GM19455 (cell line): ENCODE measurements around the gene SLC4A4.

Experiments used
- ATAC-seq: cut with Tn5 transposase; IDR thresholded peaks from one replicate; pipeline ENCODE4 v1.9.1; 2021; ENCODE audit not compliant: unreplicated experiment

Gene SLC4A4

DNA sequence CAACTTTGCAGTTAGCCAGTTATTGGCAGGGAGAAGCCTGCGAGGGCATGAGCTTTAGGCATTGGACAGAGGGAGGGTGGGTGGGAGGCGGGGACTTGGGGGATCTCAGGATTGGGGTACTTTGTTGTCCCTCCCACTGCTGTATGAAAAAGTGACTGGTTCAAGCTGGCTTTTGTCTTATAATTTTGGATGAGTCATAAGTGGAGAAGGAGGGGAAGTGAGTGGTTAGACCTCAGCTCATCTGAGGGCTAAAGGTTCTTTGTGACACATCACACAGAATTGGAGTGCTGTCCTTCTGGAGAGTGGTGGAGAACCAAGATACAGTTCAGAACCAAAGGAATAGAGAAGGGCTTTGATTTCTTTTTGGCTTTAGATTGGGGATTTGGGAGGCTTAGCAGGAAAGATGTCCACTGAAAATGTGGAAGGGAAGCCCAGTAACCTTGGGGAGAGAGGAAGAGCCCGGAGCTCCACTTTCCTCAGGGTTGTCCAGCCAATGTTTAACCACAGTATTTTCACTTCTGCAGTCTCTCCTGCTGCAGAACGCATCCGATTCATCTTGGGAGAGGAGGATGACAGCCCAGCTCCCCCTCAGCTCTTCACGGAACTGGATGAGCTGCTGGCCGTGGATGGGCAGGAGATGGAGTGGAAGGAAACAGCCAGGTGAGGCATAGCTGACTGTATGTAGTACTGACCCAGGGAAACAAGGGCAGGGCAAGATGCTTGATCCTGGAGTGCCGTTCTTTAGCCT, at the start of gene SLC4A4:
Gene SLC4A4, plus strand, starts transcription at position 175 of the 748 bp plus-strand sequence.
- ATAC-seq = peak; percentile 100

- no peak for ATAC-seq
These were observed 48.7 kb upstream of the SLC4A4 start for GRCh38 chr4:71290074-71290473.

DNA sequence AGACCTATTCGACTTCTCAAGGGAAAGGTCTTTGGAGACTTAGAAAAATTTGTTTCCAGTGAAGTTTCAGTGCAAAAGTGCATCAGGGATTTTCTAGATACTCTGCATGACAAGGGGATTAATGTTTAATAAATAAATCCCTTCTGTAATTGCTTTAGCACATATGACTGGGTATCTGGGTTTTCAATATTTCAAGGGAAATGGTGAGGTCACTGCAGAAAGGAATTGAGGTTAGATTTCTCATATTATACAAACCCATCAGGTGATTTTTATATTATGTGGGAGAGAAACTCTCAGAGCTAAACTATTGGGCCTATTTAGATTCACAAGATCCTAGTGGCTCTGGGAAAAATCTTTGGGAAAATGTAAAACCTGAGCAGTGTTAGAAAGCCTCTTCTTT, 48.3 kb upstream of the SLC4A4 start:
- ATAC-seq = no peak

GRCh38 chr4:71292228-71292627, 46.6 kb upstream of the SLC4A4 start:
- ATAC-seq = no peak

GRCh38 chr4:71293705-71294104, 45.1 kb upstream of the SLC4A4 start:
- no peak for ATAC-seq

DNA sequence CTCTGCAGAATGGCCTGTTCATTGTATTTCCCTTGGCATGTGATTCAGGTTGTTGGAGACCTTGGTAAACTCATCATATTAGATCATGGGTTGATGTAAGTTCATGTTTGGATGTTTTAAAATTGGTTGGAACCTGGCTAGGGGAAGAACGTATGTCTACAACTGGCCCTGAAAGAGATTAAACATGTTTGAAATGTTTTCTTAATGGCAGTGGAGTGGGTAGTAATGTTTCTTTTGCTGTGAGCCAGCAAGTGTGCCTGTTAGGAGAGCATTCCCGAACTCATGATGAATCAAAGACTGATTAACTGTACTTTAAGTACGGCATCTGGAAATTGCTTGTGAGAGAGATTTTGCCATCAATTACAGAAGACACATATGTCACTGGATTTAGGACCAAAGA, 44.5 kb upstream of the SLC4A4 start:
- no peak for ATAC-seq

GRCh38 chr4:71296945-71297344, 41.9 kb upstream of the SLC4A4 start:
- no peak for ATAC-seq

DNA sequence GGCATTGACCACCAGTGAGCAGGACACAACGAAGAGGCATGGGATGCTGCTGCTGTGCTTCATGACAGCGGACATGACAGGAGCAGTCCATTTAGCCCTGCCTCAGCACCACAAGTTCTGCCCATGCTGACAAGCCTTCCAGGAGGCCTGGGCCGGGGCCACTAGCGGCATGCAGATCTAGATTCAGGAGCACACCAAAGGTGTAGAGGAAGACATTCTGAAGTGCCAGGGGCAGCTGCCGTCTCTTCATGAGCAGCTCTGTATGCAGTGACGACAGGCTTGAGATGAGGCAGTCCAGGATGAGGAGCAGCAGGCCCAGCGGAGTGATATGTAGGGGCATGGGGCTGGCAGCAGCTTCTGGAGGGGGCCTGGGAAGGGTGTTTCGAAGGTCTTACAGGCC, 38.5 kb upstream of the SLC4A4 start:
- ATAC-seq = no peak

DNA sequence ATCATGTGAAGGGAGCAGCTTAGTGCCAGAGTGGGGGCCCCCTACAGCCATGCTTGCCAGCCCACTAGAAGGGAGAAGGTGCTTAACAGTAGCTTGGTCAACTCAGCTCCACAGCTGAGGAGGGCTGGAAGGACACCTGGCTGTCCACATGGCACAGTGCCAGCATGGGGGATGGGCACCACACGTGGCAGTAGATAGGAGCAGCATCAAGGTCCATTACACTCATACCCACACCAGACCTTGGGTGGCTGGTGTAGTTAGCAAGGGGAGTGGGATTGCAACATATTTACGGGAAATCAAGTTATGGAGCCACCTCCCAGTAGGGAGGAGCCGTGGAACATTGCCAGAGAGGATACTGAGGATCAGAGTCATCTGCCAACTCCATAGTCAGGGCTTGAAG, 37.9 kb upstream of the SLC4A4 start:
- ATAC-seq = no peak

DNA sequence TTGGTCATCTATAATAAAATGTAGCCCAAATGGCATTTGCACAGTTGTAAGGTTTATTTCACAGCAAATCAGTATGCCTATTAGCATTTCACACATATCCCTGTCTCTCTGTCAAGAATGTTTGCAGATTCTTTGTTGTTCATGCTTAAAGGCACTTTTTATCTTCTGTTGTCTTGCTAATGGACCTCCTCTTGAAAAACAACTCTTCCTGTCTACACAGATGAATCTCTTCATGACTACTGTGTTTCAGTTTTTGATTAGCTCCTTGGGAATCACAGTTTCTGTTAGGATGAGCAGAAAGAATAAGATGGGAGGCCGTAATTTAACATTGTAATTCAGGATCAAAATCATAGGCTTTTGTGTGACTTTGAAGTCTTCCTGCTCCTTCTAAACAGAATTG, 35.5 kb upstream of the SLC4A4 start:
- no peak for ATAC-seq

GRCh38 chr4:71303850-71304249, 35.0 kb upstream of the SLC4A4 start:
- no peak for ATAC-seq

DNA sequence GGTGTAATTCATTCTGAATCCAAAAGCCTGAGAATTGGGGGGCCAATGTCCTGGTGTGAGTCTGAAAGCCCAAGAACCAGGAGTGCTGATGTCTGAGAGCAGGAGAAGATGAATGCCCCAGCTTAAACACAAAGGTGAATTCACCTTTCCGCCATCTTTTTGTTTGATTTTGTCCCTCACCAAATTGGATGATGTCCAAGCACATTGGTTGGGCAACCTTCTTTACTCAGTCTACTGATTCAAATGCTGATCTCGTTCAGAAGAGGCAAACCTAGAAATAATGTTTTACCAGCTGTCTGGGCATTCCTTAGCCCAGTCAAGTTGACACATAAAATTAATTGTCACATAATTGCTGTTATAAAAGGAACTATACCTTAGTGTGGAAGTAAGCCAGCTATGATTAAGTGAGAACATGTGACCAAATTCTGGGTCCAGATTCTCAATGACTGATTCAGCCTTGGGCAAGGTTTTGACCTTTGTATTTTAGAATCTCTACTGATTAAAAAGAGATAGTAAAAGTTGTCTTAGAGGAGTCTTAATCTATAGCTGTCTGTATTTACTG, 34.5 kb upstream of the SLC4A4 start:
- ATAC-seq = no peak

DNA sequence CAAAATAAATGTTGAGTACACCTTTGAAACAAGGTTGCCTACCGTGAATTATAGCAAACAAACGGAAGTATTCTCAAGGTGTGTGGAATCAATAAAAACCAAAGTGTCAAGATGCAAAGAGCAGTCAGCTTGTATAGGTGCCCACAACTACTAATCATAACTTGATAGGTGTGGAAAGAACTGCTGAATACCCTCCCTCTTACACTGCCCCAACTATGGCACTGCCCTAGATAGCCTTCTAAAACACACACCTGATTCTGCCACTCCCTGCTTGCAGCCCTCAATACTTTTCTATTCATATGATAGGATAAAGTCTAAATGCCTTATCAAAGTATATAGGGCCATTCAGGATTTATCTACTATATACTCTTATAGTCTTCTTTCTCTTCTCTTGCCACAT, 31.1 kb upstream of the SLC4A4 start:
- ATAC-seq = no peak

DNA sequence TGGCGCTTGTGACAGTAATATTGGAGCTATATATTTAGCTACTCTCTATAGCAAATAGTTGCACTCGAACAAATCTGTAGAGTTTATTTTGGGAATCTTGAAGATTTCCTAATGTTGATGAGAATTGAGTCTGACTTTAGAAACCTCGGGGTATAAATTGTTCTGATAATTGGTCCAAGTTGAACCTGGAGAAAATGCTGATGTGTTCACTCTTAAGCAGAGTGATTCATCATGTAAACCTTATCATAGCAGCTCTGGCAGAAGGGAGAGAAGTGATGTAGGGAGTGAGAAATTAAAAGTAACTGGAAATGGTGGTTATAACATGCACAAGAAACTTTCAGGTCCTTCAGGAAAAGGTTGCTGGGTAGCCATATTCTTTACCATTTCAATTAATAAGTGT, 16.4 kb upstream of the SLC4A4 start:
- no peak for ATAC-seq

GRCh38 chr4:71333368-71333767, 5.5 kb upstream of the SLC4A4 start:
- ATAC-seq = no peak

- no peak for ATAC-seq
These were observed 4.9 kb upstream of the SLC4A4 start for GRCh38 chr4:71333960-71334359.

DNA sequence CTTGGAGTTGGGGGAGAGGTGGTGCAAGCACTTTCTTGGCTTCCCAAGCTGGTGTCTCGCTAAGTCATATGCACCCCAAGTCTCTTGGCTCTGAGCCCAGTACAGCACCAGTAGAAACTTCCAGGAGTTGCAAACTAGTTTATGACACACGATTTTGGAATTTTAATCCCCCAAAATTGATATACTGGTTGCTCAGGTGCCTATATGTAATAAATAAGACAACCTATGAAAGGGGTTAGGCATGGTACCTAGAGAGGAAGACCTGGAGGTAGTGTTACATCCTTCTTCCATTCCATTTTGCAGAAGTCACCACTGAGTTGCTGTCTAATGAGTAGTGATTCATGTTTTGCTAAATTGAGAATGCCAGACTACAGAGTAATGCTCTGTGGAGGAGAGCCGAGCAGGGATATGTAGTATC, 4.3 kb upstream of the SLC4A4 start:
- no peak for ATAC-seq

DNA sequence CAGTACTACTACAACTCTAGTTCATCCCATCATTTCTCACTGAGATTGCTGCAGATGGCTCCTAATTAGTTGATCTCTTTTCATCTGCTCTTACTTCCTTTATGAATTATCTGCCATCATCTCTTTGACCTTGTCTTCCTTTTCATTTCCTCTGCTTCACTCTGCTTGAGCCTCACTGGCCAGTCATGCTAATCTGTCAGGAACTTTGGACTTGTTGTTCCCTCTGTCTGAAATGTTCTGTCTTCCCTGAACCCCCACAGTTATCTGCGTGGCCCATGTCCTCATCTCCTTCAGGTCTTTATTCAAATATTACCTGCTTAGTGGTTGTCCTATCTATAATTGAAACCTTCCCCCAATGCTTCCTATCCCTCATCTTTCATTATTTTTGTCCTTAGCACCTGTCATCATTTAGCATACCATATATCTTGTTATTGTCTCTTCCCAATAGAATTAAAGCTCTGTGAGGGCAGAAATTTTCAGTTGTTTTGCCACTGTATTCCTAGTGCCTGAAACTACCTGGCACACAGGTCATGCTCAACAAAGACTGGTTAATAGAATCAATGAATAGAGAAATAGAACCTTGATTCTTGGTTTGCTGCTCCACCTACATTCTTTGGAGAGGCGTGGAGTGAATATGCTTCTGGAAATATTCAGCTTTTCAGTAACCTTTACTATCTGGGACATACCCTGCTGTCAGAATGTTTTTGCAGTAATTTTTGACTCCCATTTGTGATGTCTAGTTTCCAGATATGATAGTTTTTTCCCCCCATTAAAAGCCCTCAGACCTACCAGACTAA, 5.0 kb downstream of the SLC4A4 start:
- ATAC-seq = no peak

DNA sequence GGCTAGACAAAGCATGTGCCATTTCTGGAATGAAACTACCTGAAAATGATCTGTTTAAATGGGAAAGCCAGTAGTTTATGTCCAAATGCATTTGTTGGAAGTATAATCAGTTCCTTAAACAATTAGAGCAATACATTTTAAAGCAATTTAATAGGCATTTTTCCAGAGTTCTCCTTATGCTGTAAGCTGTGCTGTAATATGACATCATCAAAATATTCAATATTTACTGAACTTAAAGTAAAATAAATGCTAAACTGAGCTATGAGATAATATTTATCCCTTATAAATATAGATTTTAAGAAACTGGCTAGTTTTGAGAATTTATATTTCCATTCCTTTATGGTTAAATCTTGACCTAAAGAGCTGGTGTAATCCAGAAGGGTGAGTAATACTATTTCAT, 7.9 kb downstream of the SLC4A4 start:
- no peak for ATAC-seq

DNA sequence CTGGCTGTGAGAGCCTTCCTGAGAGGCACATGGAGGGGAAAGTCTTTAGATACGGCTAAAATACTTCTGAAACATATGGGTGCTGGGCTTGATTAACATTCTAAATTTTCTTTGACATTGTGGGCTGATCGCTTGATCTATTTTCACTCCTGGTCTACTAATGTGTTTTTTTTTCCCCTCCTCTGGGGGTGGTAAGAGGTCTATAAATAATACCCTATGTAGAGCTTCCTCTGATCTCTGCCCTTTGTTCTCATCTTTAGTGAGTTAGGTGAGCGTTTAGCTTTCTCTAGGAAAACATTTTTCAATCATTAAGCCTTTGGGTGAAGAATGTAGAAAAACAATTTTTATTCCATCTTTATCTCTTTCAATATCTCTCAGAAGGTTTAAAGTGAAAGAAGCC, 9.8 kb downstream of the SLC4A4 start:
- no peak for ATAC-seq

DNA sequence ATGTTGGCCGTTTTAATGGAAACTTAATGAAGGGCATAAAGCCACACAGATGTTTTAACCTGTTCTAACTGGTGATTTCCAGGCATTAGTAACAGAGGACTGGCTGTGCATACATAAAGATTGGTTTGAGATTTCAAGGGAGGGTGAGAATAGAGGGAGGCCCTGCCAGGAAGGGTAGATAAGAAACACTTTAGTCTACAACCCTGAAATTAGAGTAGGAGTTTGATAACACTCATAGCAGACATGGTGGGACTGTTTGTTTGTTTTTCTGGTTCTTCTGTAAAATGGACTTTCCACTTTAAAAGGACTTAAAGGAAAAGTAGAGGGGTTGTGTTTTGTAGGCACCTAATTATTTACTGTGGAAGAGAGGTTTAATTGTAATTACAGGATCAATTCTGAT, 16.2 kb downstream of the SLC4A4 start:
- no peak for ATAC-seq

- no peak for ATAC-seq
These were observed 17.2 kb downstream of the SLC4A4 start for GRCh38 chr4:71355971-71356370.
